Upper lobe of right lung (tissue), 1 donor: Measurements from ENCODE around the gene SLC4A11. TPM values are rescaled to one million over a fixed set of nuclear protein-coding genes. Genes with fewer than 3 reads are reported as not detected.

ENCODE experiments used
- ATAC-seq: fragments of 200-7000 bp; cut with Tn5 transposase; one replicate; pipeline ENCODE4 v1.9.1; 2020; ENCODE audit warnings: mild to moderate bottlenecking, moderate library complexity
- DNase-seq: peaks from one replicate; pipeline ENCODE4 v3.0.0-alpha.2; 2020
- H3K27ac ChIP-seq: fragments of 200-600 bp; one replicate; pipeline ENCODE4 v1.8.0; 2022
- H3K27me3 ChIP-seq: fragments of 200-600 bp; one replicate; pipeline ENCODE4 v1.8.0; 2022; ENCODE audit warnings: mild to moderate bottlenecking
- H3K36me3 ChIP-seq: fragments of 200-600 bp; one replicate; pipeline ENCODE4 v1.8.0; 2022
- H3K4me1 ChIP-seq: fragments of 200-600 bp; one replicate; pipeline ENCODE4 v1.8.0; 2022
- H3K4me3 ChIP-seq: fragments of 200-600 bp; one replicate; pipeline ENCODE4 v1.8.0; 2022; ENCODE audit warnings: mild to moderate bottlenecking
- H3K9me3 ChIP-seq: fragments of 200-600 bp; one replicate; pipeline ENCODE4 v1.8.0; 2022
- intact Hi-C: fragments of 100-400 bp; cut with DNase I; formaldehyde crosslinking; loops from one replicate; pipeline ENCODE4 v1.11.0; 2022
- long read RNA-seq: library from polyadenylated mRNA; unstranded; transcript quantifications from one replicate; pipeline ENCODE4 v2.0.0, GENCODE V29; 2021
- total RNA-seq: library from RNA; stranded (reverse); fragmentation: NEBNext Ultra II Directional; extraction: Animal tissue kit (Norgen Biotek cat#: 25700); gene quantifications from one replicate; pipeline ENCODE4 v1.2.1, GENCODE V29; 2021
- TF ChIP-seq, protein P1 (sequence below): fragments of 200-600 bp; IDR thresholded peaks from one replicate; pipeline ENCODE4 v1.8.0; 2022; ENCODE audit warnings: antibody characterized with exemption
- donor health status: DM: no; HTN: yes; CAD: no; lungs with severe emphysema.

The SLC4A11 gene
- total RNA-seq: 2.7 TPM
- long read RNA-seq, partial matches to known transcripts: 0 of 1 reads
- long read RNA-seq, other reads (novel, unspliced or antisense): 1 of 1 reads

- Histone ChIP-seq H3K27ac (no peak within 1 kb of the TSS), H3K4me1 (peaks cover 10% of the 10 kb centered on the region), H3K9me3 (no peaks in the 10 kb centered on the region), H3K4me3 (peak within 1 kb of the TSS; percentile 74), H3K27me3 (peaks cover 28% of the 10 kb centered on the region), H3K36me3 (no peaks in the 10 kb centered on the region)
- TF ChIP-seq, protein P1, sequence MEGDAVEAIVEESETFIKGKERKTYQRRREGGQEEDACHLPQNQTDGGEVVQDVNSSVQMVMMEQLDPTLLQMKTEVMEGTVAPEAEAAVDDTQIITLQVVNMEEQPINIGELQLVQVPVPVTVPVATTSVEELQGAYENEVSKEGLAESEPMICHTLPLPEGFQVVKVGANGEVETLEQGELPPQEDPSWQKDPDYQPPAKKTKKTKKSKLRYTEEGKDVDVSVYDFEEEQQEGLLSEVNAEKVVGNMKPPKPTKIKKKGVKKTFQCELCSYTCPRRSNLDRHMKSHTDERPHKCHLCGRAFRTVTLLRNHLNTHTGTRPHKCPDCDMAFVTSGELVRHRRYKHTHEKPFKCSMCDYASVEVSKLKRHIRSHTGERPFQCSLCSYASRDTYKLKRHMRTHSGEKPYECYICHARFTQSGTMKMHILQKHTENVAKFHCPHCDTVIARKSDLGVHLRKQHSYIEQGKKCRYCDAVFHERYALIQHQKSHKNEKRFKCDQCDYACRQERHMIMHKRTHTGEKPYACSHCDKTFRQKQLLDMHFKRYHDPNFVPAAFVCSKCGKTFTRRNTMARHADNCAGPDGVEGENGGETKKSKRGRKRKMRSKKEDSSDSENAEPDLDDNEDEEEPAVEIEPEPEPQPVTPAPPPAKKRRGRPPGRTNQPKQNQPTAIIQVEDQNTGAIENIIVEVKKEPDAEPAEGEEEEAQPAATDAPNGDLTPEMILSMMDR: no peak
- intact Hi-C loops: no loop called here
- ATAC-seq (peak; percentile 84), DNase-seq (peak; percentile 90)
Observed at GRCh38 chr20:3239026-3239866, at the start of gene SLC4A11. Gene SLC4A11 (minus strand): TSS chr20:3239190. CDS start chr20:3239137, 53 bp downstream.

DNA sequence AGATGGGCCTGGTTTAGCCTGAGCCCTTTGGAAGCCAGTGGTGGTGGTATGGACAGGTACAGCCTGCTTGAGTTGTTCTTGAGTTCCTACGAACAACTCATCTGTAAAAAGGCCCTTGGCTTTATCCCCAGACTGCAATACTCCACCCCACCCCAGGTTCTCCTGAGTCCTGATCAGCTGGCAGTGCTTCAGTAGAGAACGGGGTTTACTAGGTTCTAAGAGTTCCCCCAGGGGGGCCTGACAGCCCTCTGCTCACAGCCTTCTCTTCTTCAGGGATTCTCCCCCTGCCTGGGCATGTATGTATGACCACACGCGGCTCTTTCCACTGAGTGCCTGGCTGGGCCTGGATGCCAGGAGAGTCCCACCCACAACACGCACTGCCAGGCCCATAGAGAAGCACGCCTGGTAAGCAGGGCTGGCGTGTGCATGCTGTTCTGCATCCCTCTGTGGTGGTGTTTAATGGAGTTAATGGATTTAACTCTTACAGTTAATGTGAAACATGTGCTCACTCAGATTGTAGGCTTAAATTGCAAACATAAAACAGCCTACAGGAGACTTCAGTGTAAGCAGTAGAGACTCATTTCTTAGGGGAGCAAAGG is 44.3 kb upstream of the SLC4A11 start:
- Histone ChIP-seq H3K4me3 (no peak overlapping the region), H3K27me3 (no peaks in the 10 kb centered on the region), H3K36me3 (peaks cover 77% of the 10 kb centered on the region), H3K4me1 (no peaks in the 10 kb centered on the region), H3K27ac (no peak overlapping the region), H3K9me3 (no peaks in the 10 kb centered on the region)
- intact Hi-C loops: no loop called here
- TF ChIP-seq, protein P1: no peak
- DNase-seq (no peak), ATAC-seq (peak; percentile 20)

GRCh38 chr20:3282271-3283221 is 43.6 kb upstream of the SLC4A11 start:
- H3K4me1 ChIP-seq: no peaks in the 10 kb centered on the region
- peaks cover 77% of the 10 kb centered on the region for H3K36me3 ChIP-seq
- peak; percentile 78 for ATAC-seq
- DNase-seq: no peak
- H3K27ac ChIP-seq: no peak overlapping the region
- TF ChIP-seq, protein P1: no peak
- intact Hi-C loops: no loop called here
- no peaks in the 10 kb centered on the region for H3K9me3 ChIP-seq
- H3K27me3 ChIP-seq: no peaks in the 10 kb centered on the region
- no peak overlapping the region for H3K4me3 ChIP-seq

- H3K9me3 ChIP-seq: no peaks in the 10 kb centered on the region
- DNase-seq (no peak), ATAC-seq (no peak)
- H3K36me3 ChIP-seq: peaks cover 77% of the 10 kb centered on the region
- intact Hi-C loops: no loop called here
- no peak overlapping the region for H3K27ac ChIP-seq
- H3K4me1 ChIP-seq: no peaks in the 10 kb centered on the region
- TF ChIP-seq, protein P1: no peak
- H3K27me3 ChIP-seq: no peaks in the 10 kb centered on the region
- no peak overlapping the region for H3K4me3 ChIP-seq
Observed at GRCh38 chr20:3281437-3281836, 42.4 kb upstream of the SLC4A11 start.

- H3K36me3 ChIP-seq: peaks cover 90% of the 10 kb centered on the region
- TF ChIP-seq, protein P1: no peak
- intact Hi-C loops: no loop called here
Observed at GRCh38 chr20:3279761-3280160, 40.8 kb upstream of the SLC4A11 start.

More at GRCh38 chr20:3279761-3280160, 40.8 kb upstream of the SLC4A11 start:
- H3K4me1 ChIP-seq: no peaks in the 10 kb centered on the region
- H3K9me3 ChIP-seq: no peaks in the 10 kb centered on the region
- no peaks in the 10 kb centered on the region for H3K27me3 ChIP-seq
- ATAC-seq: no peak
- no peak overlapping the region for H3K4me3 ChIP-seq
- H3K27ac ChIP-seq: no peak overlapping the region
- no peak for DNase-seq
